Stimulated activated CD8-positive, alpha-beta memory T cell treated with anti-CD3 and anti-CD28 coated beads, Interleukin-4, amount 100 ng/mL, for 24 hours (primary cell): Measurements from ENCODE around the gene ZNF746.
A peak's percentile ranks its signal among the peaks of the same experiment; 100 is the strongest.

Experiments used
- DNase-seq: peaks from one replicate; pipeline ENCODE4 v3.0.0-alpha.2; 2020; ENCODE audit warnings: low read depth

Gene ZNF746

GRCh38 chr7:149490083-149490760 lies 7.4 kb downstream of the ZNF746 start:
- no peak for DNase-seq

GRCh38 chr7:149489391-149490024 lies 8.1 kb downstream of the ZNF746 start:
- DNase-seq: no peak

- DNase-seq: no peak
These were observed 18.0 kb downstream of the ZNF746 start for GRCh38 chr7:149479568-149479967.

- DNase-seq: no peak
These were observed 18.9 kb downstream of the ZNF746 start for GRCh38 chr7:149478754-149479153.

- DNase-seq: no peak
These were observed 19.8 kb downstream of the ZNF746 start for GRCh38 chr7:149477494-149478443.

- no peak for DNase-seq
These were observed 20.8 kb downstream of the ZNF746 start for GRCh38 chr7:149476791-149477190.

- no peak for DNase-seq
These were observed 22.2 kb downstream of the ZNF746 start for GRCh38 chr7:149475121-149476045.

GRCh38 chr7:149474309-149475120 lies 23.1 kb downstream of the ZNF746 start:
- no peak for DNase-seq

- no peak for DNase-seq
These were observed 24.4 kb downstream of the ZNF746 start for GRCh38 chr7:149473251-149473650.

- DNase-seq: no peak
These were observed 26.2 kb downstream of the ZNF746 start for GRCh38 chr7:149471289-149471953.

GRCh38 chr7:149469806-149470205 lies 27.8 kb downstream of the ZNF746 start:
- DNase-seq: no peak

- DNase-seq: no peak
These were observed 29.4 kb downstream of the ZNF746 start for GRCh38 chr7:149468208-149468607.

GRCh38 chr7:149467321-149467859 lies 30.2 kb downstream of the ZNF746 start:
- no peak for DNase-seq

- no peak for DNase-seq
These were observed 31.2 kb downstream of the ZNF746 start for GRCh38 chr7:149466364-149466763.

GRCh38 chr7:149463500-149464161 lies 34.0 kb downstream of the ZNF746 start:
- DNase-seq: no peak

- no peak for DNase-seq
These were observed 35.5 kb downstream of the ZNF746 start for GRCh38 chr7:149462101-149462520.

GRCh38 chr7:149460493-149461277 lies 36.9 kb downstream of the ZNF746 start, which contains the start of gene ZNF777:
ZNF777 (minus strand) TSS chr7:149461062; CDS start chr7:149456022, 5,040 bp downstream.
- peak; percentile 67 for DNase-seq
